Measurements from ENCODE around the gene XRCC6. TPM values are rescaled to one million over a fixed set of nuclear protein-coding genes. Genes with fewer than 3 reads are reported as not detected.
"Not testable (repeated sequence)": the region's sequence is repeated elsewhere in the genome, so short reads cannot be mapped to it uniquely, and the experiment has no call there.

XRCC6 gene
- total RNA-seq, 1 experiment from 2014 or later: 807 TPM

DNA sequence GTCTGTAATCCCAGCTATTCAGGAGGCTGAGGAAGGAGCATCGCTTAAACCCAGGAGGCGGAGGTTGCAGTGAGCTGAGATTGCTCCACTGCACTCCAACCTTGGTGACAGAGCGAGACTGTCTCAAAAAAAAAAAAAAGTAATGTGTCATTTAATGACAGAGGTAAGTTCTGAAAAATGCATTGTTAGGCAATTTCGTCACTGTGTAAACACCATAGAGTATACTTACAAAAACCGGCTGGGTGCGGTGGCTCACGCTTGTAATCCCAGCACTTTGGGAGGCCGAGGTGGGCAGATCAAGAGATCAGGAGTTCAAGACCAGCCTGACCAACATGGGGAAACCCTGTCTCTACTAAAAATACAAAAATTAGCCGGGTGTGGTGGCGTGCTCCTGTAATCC, 51.0 kb downstream of the XRCC6 start:
- DNase-seq (ENCODE audit: low spot score); in situ Hi-C loops (cut with HindIII; ENCODE audit: low sequenced_read_pairs): not testable (repeated sequence)

DNA sequence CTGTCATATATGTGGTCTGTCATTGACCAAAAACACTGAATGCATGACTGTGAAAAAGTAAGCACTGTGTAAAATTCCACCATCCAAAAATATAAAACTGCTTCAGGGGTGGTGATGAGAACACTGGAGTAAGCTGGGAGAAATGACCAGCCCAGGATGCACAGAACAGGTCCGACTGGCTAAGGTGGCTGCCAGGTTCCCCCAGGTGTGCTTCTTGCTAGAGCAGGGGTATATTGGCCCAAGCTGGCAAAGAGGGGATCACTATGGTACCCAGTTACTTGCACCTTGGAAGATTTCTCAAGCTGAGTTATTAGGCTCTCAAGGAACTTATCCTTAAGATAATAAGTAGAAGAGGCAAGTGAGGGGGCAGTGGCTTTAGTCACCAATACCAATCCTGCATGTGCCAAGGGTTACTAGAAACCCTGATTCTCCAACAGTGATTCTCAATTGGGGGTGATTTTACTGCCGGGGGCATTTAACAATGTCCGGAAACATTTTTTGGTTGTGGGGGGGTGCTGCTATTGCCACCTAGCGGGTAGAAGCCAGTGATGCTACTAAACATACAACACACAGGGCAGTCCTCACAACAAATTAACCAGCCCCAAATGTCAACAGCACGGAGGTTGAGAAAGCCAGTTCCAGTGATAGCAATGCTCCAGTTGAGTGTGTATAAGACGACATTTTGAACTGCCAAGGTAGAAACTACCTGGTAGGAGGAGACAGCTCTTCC, 51.9 kb downstream of the XRCC6 start:
- in situ Hi-C loops (cut with HindIII; ENCODE audit: low sequenced_read_pairs): no loop called here
- no peak for DNase-seq (ENCODE audit: low spot score)

DNA sequence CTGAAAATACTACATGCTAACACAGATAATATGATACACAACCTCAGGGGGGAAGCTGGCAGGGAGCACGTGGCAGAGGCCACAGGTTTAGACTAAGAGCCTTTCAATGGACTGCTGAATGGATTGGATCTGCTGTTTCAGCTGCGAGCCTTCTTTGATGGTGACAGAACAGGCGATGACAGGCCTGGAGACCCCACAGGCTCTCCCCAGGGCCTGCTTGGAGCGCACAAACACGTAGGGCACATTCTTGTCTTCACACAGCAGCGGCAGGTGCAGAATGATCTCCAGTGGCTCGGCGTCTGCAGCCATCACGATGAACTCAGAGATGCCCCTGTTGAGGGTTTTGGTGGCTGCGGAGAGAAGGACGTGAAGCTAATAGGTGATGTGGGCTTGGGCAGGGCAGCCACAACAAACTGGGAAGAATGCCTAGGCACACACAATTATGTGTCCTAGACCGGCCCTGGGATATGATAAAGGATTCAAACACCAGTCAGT, 53.8 kb downstream of the XRCC6 start:
- DNase-seq (ENCODE audit: low spot score): no peak
- in situ Hi-C loops (cut with HindIII; ENCODE audit: low sequenced_read_pairs): no loop called here

DNA sequence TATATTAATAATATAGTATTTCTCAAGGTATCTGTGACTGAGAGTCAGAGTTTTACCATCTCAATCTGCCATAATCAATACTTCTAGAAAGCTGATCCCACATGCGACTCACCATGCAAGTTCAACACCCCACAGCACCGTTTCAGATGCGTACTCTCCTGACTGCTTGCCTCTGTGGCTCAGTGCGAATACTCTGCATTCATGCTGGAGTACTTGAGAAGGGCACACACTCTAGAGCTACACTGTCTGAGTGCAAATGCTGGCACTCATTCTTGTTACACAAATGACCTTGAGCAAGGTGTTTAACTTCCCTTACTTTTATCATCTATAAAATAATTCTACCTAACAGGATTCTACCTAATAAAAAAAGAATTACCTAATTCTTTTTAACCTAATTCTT, 55.0 kb downstream of the XRCC6 start:
- in situ Hi-C loops (cut with HindIII; ENCODE audit: low sequenced_read_pairs): no loop called here

DNA sequence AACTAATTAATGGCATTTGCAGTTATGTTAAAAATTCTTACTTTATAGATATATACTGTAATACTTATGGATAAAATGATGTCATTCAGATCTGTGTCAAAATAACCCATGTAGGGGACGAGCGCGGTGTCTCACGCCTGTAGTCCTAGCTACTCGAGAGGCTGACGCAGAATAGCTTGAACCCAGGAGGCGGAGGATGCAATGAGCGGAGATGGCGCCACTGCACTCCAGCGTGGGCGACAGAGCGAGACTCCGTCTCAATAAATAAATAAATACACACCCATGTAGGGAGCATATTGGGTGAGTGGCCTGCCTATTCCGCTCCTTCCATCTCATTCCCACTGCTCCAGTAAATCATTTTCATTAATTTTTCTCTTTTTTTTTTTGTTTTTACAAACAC, 60.5 kb downstream of the XRCC6 start:
- in situ Hi-C loops (cut with HindIII; ENCODE audit: low sequenced_read_pairs): no loop called here
- no peak for DNase-seq (ENCODE audit: low spot score)

More for the DNA sequence above, 55.0 kb downstream of the XRCC6 start:
- no peak for DNase-seq (ENCODE audit: low spot score)

DNA sequence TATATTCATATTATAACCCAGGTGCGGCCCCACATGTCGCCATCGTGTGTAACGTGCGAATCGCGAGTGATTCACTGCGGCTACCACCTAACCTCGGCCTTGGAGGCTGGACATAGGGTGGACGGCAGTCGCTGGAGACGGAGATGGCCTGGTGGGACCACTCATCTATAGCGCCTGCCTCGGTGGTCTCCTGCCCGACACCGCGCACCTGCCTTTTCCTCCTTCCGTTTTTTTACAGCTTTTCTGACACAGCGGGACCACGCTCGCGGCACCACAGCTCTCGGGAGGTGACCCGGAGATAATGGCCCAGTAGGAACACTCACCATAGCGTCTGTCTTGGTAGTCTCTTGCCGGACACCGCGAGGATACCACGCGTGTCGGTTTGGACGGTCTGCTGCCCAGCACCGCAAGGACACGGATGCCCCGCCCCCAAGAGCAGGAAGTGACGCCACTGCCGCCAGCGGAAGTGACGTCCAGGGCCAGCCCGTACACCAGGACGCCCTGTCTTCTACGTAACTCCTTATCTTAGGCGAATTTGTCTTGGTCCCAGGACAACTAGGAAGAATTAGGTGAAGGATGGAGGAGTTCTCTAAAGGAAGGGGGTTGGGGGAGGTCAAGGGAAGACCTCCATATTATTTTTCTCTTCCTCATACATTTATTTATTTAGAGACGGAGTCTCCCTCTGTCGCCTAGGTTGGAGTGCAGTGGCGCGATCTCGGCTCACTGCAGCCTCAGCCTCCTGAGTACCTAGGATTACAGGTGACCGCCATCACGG, 61.1 kb downstream of the XRCC6 start:
- in situ Hi-C loops (cut with HindIII; ENCODE audit: low sequenced_read_pairs): no loop called here
- DNase-seq (ENCODE audit: low spot score): peak; percentile 88

DNA sequence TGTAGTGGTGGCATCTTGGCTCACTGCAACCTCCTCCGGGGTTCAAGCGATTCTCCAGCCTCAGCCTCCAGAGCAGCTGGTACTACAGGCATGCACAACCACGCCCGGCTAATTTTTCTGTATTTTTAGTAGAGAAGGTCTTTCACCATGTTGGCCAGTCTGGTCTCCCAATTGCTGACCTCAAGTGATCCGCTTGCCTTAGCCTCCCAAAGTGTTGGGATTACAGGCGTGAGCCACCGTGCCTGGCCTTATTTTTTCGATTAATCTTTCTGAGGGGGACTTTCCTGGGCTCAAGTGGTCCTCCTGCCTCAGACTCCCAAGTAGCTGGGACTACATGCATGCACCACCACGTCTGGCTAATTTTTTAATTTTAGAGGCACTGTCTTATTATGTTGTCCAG, 62.0 kb downstream of the XRCC6 start:
- no peak for DNase-seq (ENCODE audit: low spot score)
- in situ Hi-C loops (cut with HindIII; ENCODE audit: low sequenced_read_pairs): no loop called here

DNA sequence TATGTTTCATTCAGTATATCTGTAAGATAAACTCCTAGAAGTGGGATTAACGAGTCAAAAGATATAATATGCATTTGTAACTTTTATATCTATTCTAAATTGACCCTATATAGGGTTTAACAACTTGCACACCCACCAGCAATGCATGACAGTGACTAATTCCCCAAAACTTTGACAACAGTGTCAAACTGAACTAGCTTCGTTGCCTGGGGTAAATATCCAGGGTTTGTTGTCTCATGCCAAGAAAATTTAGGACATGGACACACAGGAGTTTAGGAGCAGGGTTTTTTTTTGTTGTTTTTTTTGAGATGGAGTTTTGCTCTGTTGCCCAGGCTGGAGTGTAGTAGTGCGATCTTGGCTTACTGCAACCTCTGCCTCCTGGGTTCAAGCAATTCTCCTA, 62.5 kb downstream of the XRCC6 start:
- DNase-seq (ENCODE audit: low spot score): no peak
- in situ Hi-C loops (cut with HindIII; ENCODE audit: low sequenced_read_pairs): no loop called here

DNA sequence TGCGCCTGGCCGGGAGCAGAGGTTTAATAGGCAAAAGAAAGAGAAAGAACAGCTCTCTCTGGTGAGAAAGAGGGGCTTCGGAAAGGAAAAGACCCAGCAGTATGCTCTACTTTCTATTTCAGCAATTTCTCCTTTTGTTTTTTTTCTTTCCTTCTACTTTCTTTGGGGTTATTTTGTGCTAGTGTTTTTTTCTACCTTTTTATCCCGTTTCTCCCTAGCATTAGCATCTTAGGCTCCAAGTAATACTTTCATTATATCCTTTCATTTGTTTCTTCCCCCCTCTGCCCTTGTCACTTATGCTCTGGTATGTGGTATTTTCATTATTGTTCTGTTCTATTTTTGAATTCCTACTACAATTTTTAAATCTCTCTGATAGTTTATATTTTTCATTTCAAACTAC, 63.1 kb downstream of the XRCC6 start:
- DNase-seq (ENCODE audit: low spot score): no peak
- in situ Hi-C loops (cut with HindIII; ENCODE audit: low sequenced_read_pairs): no loop called here

DNA sequence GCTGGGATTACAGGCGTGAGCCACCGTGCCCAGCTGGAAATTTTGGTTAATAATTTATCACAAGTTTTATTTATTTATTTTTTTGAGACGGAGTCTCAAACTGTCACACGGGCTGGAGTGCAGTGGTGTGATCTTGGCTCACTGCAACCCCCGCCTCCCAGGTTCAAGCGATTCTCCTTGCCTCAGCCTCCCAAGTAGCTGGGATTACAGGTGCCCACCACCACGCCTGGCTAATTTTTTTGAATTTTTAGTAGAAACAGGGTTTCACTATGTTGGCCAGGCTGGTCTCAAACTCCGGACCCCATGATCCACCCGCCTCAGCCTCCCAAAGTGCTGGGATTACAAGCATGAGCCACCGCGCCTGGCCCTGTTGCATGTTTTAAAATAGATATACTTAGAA, 65.8 kb downstream of the XRCC6 start:
- DNase-seq (ENCODE audit: low spot score); in situ Hi-C loops (cut with HindIII; ENCODE audit: low sequenced_read_pairs): not testable (repeated sequence)

DNA sequence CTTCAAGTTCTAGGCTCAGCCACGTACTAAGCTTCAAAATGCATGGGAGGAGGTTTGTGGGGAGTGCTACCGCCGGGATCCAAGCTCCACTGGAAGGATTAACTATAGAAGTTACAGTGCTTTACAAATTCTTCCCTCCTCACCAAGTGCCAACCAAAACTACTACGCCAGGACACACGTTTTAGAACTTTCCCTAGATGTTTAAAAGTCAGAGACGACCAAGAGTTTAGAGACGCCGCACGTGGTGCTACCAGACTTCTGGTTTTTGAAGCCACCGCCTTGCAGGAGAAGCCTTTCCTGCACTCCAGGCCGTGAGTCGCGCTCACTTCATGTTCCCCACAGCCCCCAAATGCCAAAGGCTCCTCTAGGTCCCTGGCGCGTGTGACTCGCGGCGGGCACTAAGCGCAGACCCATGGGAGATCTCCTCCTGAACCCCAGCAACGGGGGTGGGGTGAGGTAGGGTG, 66.8 kb downstream of the XRCC6 start:
- in situ Hi-C loops (cut with HindIII; ENCODE audit: low sequenced_read_pairs): no loop called here

DNA sequence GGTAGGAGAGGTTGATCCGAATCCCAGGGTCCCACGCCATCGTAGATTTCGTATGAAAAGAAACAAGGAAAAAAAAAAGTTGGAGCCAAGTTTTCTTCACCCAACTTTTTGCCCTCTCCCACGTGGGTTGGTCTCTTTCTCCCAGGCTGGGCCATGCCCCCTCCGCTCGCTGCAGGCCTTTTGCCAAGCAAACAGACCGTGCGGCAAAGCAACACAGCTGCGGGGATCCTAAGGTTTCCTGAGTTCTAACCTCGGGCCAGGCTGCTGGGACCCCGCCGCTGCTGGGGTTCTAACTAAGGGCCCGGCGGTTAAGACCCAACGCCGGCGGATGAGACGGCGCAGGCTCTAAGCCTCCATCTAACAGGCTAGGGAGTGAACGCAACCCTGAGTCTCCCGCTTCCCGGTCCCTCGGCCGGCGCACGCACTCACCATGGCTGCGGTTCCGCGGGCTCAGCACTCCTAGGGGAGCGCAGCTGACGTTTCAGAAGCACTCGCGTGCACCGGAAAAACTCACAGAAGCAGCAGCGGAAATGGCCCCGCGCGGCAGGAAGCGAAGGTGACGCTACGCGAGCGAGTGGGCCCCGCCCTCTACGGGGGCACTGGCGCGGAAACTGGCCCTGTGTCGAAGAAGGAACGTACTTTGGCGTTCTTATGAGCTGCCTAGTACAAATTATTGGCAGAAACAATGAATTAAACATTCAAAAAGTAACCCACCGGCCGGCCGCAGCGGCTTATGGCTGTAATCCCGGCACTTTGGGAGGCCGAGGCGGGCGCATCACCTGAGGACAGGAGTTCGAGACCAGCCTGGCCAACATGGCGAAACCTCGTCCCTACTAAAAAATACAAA, 67.5 kb downstream of the XRCC6 start, which contains the start of gene SNU13:
Gene SNU13 (minus strand): TSS at position 503 of the 847 bp plus-strand sequence. CDS start 71 bp downstream, at position 432.
- in situ Hi-C loops (cut with HindIII; ENCODE audit: low sequenced_read_pairs): no loop called here
- DNase-seq (ENCODE audit: low spot score): peak; percentile 95

More for the DNA sequence above, 66.8 kb downstream of the XRCC6 start:
- peak; percentile 29 for DNase-seq (ENCODE audit: low spot score)

DNA sequence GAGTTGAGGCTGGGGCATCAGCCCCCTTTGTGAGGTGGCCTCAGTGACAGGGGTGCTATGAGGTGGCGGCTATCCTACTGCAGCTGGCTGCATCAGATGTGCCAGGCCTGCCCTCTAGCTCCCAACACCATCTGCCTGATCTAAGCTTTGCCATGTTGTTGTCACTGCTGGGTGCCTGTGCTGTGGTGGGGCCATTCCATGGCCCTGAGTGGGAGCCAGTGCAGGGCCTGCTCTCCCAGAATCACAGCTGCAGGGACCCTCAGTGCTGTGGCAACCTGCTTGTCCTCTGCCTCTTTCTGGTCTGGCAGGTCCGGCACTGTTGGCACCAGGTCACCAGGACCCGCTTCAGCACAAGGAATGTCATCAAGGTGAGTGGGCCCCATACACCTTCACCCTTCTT, 69.4 kb downstream of the XRCC6 start:
- in situ Hi-C loops (cut with HindIII; ENCODE audit: low sequenced_read_pairs): no loop called here
- no peak for DNase-seq (ENCODE audit: low spot score)

DNA sequence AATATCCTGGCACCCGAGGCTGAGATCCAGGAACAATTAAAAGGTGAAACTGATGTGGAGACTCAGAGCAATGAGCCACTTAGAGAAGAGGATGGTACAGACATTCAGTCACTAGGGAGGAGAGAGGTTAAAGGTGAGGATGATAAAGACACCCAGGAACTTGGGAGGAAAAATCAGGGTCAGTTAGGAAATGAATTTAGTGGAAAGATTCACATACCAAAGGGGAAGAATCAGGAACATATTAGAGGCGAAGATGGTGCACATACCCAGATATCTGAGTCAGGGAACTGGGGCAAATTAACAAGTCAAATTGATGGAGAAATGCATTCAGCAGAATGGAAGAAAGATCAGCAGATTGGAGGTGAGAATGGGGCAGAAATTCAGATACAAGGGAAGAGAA, 74.1 kb downstream of the XRCC6 start:
- in situ Hi-C loops (cut with HindIII; ENCODE audit: low sequenced_read_pairs): no loop called here
- no peak for DNase-seq (ENCODE audit: low spot score)

DNA sequence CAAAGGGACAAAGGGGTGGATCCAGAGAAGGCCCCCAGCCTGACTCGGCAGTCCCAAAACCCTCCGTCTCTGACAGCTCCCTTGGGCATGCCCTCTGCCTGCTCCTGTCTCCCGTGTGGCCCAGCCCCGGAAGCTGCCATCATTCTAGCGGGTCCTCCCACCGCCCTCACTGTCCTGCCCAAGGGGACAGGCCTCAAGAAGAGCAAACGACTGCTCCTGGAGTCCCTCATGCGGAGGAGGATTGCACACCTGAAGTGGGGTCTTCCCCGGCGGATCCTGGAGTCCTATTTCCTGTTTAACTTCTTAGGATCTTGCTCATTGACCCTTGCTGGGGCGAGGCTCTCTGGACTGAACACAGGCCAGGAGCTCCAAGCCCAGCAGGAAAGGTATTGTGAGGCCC, 75.6 kb downstream of the XRCC6 start:
- in situ Hi-C loops (cut with HindIII; ENCODE audit: low sequenced_read_pairs): no loop called here
- no peak for DNase-seq (ENCODE audit: low spot score)

DNA sequence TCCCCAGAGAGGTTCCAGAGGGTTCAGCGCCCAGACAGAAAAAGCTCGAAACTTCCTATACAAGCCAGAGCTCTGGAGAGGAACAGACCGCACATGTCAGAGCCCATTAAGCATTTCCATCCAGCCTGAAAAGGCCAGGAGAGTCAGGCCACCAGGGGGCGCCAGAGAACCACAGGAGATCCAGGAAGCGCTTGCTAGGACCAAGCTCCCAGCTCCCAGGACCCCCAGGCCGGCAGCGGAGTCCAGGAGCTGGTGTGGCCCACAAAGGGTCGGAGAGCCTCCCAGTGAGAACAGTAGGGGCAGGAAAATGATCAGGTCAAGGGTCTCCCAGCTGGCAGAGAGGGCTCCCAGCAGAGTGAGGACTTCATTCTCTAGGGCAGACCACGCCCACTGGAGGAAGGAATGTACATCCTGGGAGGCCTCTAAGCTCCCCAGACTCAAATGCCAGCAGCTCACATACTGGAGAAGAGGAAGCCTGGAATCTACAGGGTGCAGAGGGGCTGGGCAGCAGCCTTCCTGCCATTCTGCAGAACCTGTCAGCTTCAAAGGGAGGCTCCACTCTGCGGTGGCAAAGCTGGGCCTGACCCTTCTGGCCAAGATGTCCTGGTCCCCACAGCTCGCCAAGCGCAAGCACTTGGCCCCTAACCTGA, 76.2 kb downstream of the XRCC6 start:
- in situ Hi-C loops (cut with HindIII; ENCODE audit: low sequenced_read_pairs): no loop called here
- DNase-seq (ENCODE audit: low spot score): peak; percentile 93

DNA sequence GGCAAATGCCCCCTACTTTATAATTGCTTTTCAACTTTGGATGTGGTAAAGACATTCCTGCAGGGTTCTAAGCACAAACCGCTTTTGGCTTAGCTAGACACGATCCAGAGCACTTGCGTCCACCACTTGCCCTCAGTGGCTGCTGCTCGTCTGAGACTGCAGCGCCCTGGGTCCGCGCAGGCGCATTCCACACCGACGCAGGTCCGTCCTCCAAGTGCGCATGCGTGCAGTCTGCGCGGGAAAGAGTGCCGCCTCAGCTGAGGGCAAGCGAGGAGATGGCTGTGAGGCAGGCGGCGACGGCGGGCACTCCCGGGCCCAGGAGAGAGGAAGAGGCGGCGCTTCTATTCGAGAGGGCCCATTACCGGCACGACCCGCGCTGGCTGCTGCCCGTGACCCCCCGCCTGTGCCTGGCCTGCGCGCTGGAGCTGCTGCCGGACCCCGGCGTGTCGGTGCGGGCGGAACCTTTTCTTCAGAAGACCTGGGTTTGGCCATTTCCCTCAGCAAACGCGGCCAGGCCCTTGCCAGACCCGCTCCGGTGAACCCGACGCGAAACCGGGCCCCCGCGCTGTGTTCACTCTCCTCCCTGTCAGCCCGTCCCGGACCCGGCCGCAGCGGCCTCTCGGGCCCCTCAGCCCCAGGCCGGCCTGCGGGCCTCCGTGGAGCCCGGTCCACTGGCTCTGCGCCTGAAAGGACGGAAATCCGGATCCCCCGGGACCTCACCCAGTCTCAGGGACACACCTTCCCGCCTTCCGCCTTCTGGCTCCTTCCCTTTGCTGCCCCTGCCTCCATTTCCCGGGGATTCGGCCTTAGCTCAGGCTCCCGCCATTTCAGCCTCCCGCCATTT, 78.4 kb downstream of the XRCC6 start, which contains the start of gene MEI1:
Gene MEI1 (plus strand): TSS at position 240 of the 844 bp plus-strand sequence. CDS start 36 bp downstream, at position 276.
- in situ Hi-C loops (cut with HindIII; ENCODE audit: low sequenced_read_pairs): no loop called here
- peak; percentile 87 for DNase-seq (ENCODE audit: low spot score)

DNA sequence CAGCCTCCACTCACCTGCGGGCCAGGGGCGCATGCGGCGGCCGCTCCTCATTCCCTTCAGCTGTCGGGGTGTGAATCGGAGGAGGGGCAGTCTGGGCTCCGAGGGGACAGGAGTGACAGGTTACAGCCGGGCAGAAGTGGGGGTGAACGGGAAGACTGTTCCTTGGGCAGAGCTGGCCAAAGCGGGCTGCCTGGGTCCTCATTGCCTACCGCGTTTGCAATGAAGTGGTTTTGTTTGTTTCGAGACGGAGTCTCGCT, 78.9 kb downstream of the XRCC6 start:
- in situ Hi-C loops (cut with HindIII; ENCODE audit: low sequenced_read_pairs): no loop called here

More for the DNA sequence above, 78.9 kb downstream of the XRCC6 start:
- no peak for DNase-seq (ENCODE audit: low spot score)

All from G401 (cell line).